Naive thymus-derived CD4-positive, alpha-beta T cell (primary cell): ENCODE results near the gene BIRC2. TPM values are rescaled to one million over a fixed set of nuclear protein-coding genes. Genes with fewer than 3 reads are reported as not detected.

Experiments used
- ATAC-seq: fragments of 150-1000 bp; cut with Tn5 transposase; 2 replicates; pipeline ENCODE4 v1.10.0; 2021; ENCODE audit warnings: mild to moderate bottlenecking, moderate library complexity
- CTCF ChIA-PET: fragments of 350-600 bp; sonication (Branson Sonifier 250); formaldehyde crosslinking; loops from one replicate; lab custom pipeline; 2021; ENCODE audit warnings: antibody characterized with exemption; lab: Charles Lee
- POLR2A ChIA-PET: fragments of 350-600 bp; sonication (Branson Sonifier 250); formaldehyde crosslinking; loops from one replicate; lab custom pipeline; 2021; ENCODE audit warnings: antibody characterized with exemption, inconsistent platforms; lab: Charles Lee
- DNase-seq, 9 donors: peaks; one replicate each; pipeline versions ENCODE4 v3.0.0 to v3.0.0-alpha.2; 2020 to 2022; ENCODE audit warnings: mixed read lengths in 1 of 9
- H3K27ac ChIP-seq: one replicate; pipeline ENCODE4 v1.7.0; 2013; ENCODE audit warnings: mild to moderate bottlenecking, low read depth, low read length, moderate library complexity
- H3K27me3 ChIP-seq, 2 donors: one replicate each; pipeline ENCODE4 v1.7.0; 2013; ENCODE audit warnings: low read length in 2 of 2, mild to moderate bottlenecking in 2 of 2, moderate library complexity in 2 of 2; ENCODE audit not compliant: control insufficient read depth in 2 of 2, insufficient read depth in 2 of 2
- H3K36me3 ChIP-seq, 3 experiments: 1 replicate in 2 of 3; 2 replicates in 1 of 3; pipeline ENCODE4 v1.7.0; 2013; ENCODE audit warnings: low read length in 3 of 3, mild to moderate bottlenecking in 3 of 3, moderate library complexity in 1 of 3; ENCODE audit not compliant: insufficient read depth in 3 of 3, control insufficient read depth in 2 of 3
- H3K4me1 ChIP-seq, 2 donors: one replicate each; pipeline ENCODE4 v1.7.0; 2013; ENCODE audit warnings: low read length in 2 of 2, mild to moderate bottlenecking in 2 of 2, moderate library complexity in 1 of 2; ENCODE audit not compliant: control insufficient read depth in 2 of 2, insufficient read depth in 2 of 2
- H3K4me3 ChIP-seq: 2 replicates; pipeline ENCODE4 v1.7.0; 2013; ENCODE audit warnings: mild to moderate bottlenecking, low read length
- H3K9me3 ChIP-seq, 3 experiments: 1 replicate in 2 of 3; 2 replicates in 1 of 3; pipeline ENCODE4 v1.7.0; 2013; ENCODE audit warnings: low read length in 3 of 3; ENCODE audit not compliant: control insufficient read depth in 2 of 3
- H3K27ac Mint-ChIP-seq, 9 donors: one replicate each; pipeline ENCODE4 v1.8.0; 2020 to 2022; ENCODE audit warnings: mixed read lengths in 9 of 9, mild to moderate bottlenecking in 8 of 9, moderate library complexity in 5 of 9, inconsistent platforms in 2 of 9
- H3K27me3 Mint-ChIP-seq, 5 donors: one replicate each; pipeline ENCODE4 v1.8.0; 2021 to 2022; ENCODE audit warnings: mixed read lengths in 5 of 5, mild to moderate bottlenecking in 1 of 5
- H3K36me3 Mint-ChIP-seq, 5 donors: one replicate each; pipeline ENCODE4 v1.8.0; 2020 to 2022; ENCODE audit warnings: mixed read lengths in 5 of 5, mild to moderate bottlenecking in 3 of 5, inconsistent platforms in 1 of 5
- H3K4me1 Mint-ChIP-seq, 7 donors: one replicate each; pipeline ENCODE4 v1.8.0; 2020 to 2022; ENCODE audit warnings: mixed read lengths in 7 of 7, mild to moderate bottlenecking in 3 of 7, inconsistent platforms in 1 of 7
- H3K4me3 Mint-ChIP-seq, 10 donors: one replicate each; pipeline ENCODE4 v1.8.0; 2020 to 2022; ENCODE audit warnings: mild to moderate bottlenecking in 10 of 10, mixed read lengths in 10 of 10, moderate library complexity in 6 of 10, inconsistent platforms in 2 of 10
- H3K9me3 Mint-ChIP-seq, 11 donors: one replicate each; pipeline ENCODE4 v1.8.0; 2020 to 2022; ENCODE audit warnings: mixed read lengths in 11 of 11, mild to moderate bottlenecking in 4 of 11, inconsistent platforms in 1 of 11, moderate library complexity in 1 of 11
- intact Hi-C, 2 donors: fragments of 100-400 bp; cut with micrococcal nuclease; formaldehyde crosslinking; loops; one replicate each; pipeline ENCODE4 v1.15.1; 2023
- polyA plus RNA-seq, 2 donors: library from polyadenylated mRNA; unstranded; fragments of 300-500 nt; fragmentation: Illumina TruSeq; gene quantifications; one replicate each; pipeline ENCODE4 v1.2.3, GENCODE V29; 2021
- total RNA-seq, 6 experiments: library from RNA in 5 of 6; stranded (reverse) in 5 of 6; gene quantifications; 1 replicate in 5 of 6; 2 replicates in 1 of 6; pipeline ENCODE4 v1.2.3 and lab custom pipeline; 2021 to 2026

BIRC2 gene
- total and polyA plus RNA-seq, 7 experiments from 2014 or later, result 35.2 to 103 (median 61.5) TPM

- ChIA-PET CTCF (interaction anchor here (0.6 to 1.1 kb wide), 4 partner anchors 13 to 52 kb away, joined by 3 to 9 read pairs (median 4); no protein-coding TSS in a partner anchor), POLR2A (interaction anchor here (1.0 to 4.4 kb wide), 5 partner anchors 12 to 103 kb away, joined by 3 to 55 read pairs (median 6); no protein-coding TSS in a partner anchor)
- peak overlapping the region; percentile 99 for H3K27ac ChIP-seq
- Mint-ChIP-seq H3K27ac (peak overlapping the region; percentile 97 to 100 (median 99)), H3K4me3 (peak overlapping the region; percentile 81 to 98 (median 96)), H3K36me3 (peaks cover 0 to 23% (median 10%) of the 10 kb centered on the region in 5 donors), H3K27me3 (no peaks in the 10 kb centered on the region), H3K9me3 (peaks cover 0 to 1% (median 0%) of the 10 kb centered on the region in 11 donors), H3K4me1 (peaks cover 27 to 47% (median 43%) of the 10 kb centered on the region in 7 donors)
- H3K4me1 ChIP-seq, result peaks cover 15 to 17% of the 10 kb centered on the region in 2 donors
- H3K27me3 ChIP-seq, result no peaks in the 10 kb centered on the region
- intact Hi-C loops, result loop anchor here (1.0 to 5.0 kb wide), 13 partner anchors 14 to 762 kb away; partner anchors contain the start of genes BIRC3 (in 2 of the 2), DYNC2H1 (in 1 of the 2) and TMEM123 (in 1 of the 2)
- ATAC-seq (no peak), DNase-seq (peak in 7 of 9 donors; percentile 32 to 42 (median 38))
- H3K36me3 ChIP-seq, result peaks cover 0 to 15% (median 0%) of the 10 kb centered on the region in 3 experiments
- no peaks in the 10 kb centered on the region for H3K9me3 ChIP-seq
- H3K4me3 ChIP-seq, result peak overlapping the region; percentile 96
These were observed 702 bp downstream of the BIRC2 start for GRCh38 chr11:102347462-102348370.

- no peak overlapping the region for H3K27ac ChIP-seq
- ATAC-seq, result no peak
- H3K4me3 Mint-ChIP-seq, result peak overlapping the region in 2 of 10 donors; percentile 12
- peaks cover 15 to 24% of the 10 kb centered on the region in 2 donors for H3K4me1 ChIP-seq
- H3K36me3 Mint-ChIP-seq, result peaks cover 20 to 65% (median 56%) of the 10 kb centered on the region in 5 donors
- no peaks in the 10 kb centered on the region for H3K27me3 Mint-ChIP-seq
- DNase-seq, result no peak
- ChIA-PET POLR2A (interaction anchor here (0.7 kb wide), 1 partner anchor 63 kb away, joined by 3 read pairs; no protein-coding TSS in a partner anchor), CTCF (no interaction called here)
- H3K9me3 ChIP-seq, result peaks cover 0 to 14% (median 0%) of the 10 kb centered on the region in 3 experiments
- no peak overlapping the region for H3K4me3 ChIP-seq
- H3K4me1 Mint-ChIP-seq, result peaks cover 35 to 73% (median 51%) of the 10 kb centered on the region in 7 donors
- peak overlapping the region in 7 of 9 donors; percentile 5 to 88 (median 20) for H3K27ac Mint-ChIP-seq
- intact Hi-C loops, result no loop called here
- H3K36me3 ChIP-seq, result peaks cover 0 to 12% (median 0%) of the 10 kb centered on the region in 3 experiments
- H3K9me3 Mint-ChIP-seq, result peaks cover 0 to 35% (median 11%) of the 10 kb centered on the region in 11 donors
- no peaks in the 10 kb centered on the region for H3K27me3 ChIP-seq
These were observed 10.1 kb downstream of the BIRC2 start for GRCh38 chr11:102357116-102357515.

- Histone ChIP-seq H3K9me3 (peaks cover 0 to 14% (median 0%) of the 10 kb centered on the region in 3 experiments), H3K4me1 (peaks cover 15 to 29% of the 10 kb centered on the region in 2 donors), H3K36me3 (peaks cover 0 to 18% (median 0%) of the 10 kb centered on the region in 3 experiments), H3K27me3 (no peaks in the 10 kb centered on the region), H3K4me3 (no peak overlapping the region), H3K27ac (no peak overlapping the region)
- Mint-ChIP-seq H3K4me3 (peak overlapping the region in 1 of 10 donors; percentile 83), H3K4me1 (peaks cover 31 to 75% (median 52%) of the 10 kb centered on the region in 7 donors), H3K9me3 (peaks cover 0 to 35% (median 11%) of the 10 kb centered on the region in 11 donors), H3K27ac (peak overlapping the region in 6 of 9 donors; percentile 40 to 99 (median 92)), H3K36me3 (peaks cover 20 to 66% (median 54%) of the 10 kb centered on the region in 5 donors), H3K27me3 (no peaks in the 10 kb centered on the region)
- ATAC-seq (no peak), DNase-seq (no peak)
- ChIA-PET CTCF (interaction anchor here (1.2 to 1.3 kb wide), 4 partner anchors 9 to 72 kb away, joined by 3 to 5 read pairs (median 4); no protein-coding TSS in a partner anchor), POLR2A (interaction anchor here (0.6 to 4.5 kb wide), 5 partner anchors 11 to 117 kb away, joined by 3 to 55 read pairs (median 4); partner anchors contain the start of gene BIRC2)
- intact Hi-C loops, result no loop called here
These were observed 12.4 kb downstream of the BIRC2 start for GRCh38 chr11:102359372-102359771.

- POLR2A ChIA-PET, result interaction anchor here (0.6 to 4.5 kb wide), 13 partner anchors 12 to 103 kb away, joined by 3 to 55 read pairs (median 4); partner anchors contain the start of genes BIRC2 and BIRC3
- Mint-ChIP-seq H3K4me3 (peak overlapping the region; percentile 72 to 87 (median 77)), H3K4me1 (peaks cover 27 to 72% (median 50%) of the 10 kb centered on the region in 7 donors), H3K36me3 (peaks cover 26 to 65% (median 58%) of the 10 kb centered on the region in 5 donors), H3K9me3 (peaks cover 0 to 28% (median 11%) of the 10 kb centered on the region in 11 donors), H3K27ac (peak overlapping the region; percentile 86 to 99 (median 97)), H3K27me3 (no peaks in the 10 kb centered on the region)
- H3K4me3 ChIP-seq, result peak overlapping the region; percentile 42
- peaks cover 0 to 14% (median 0%) of the 10 kb centered on the region in 3 experiments for H3K9me3 ChIP-seq
- H3K27ac ChIP-seq, result peak overlapping the region; percentile 80
- H3K4me1 ChIP-seq, result peaks cover 15 to 29% of the 10 kb centered on the region in 2 donors
- intact Hi-C loops, result loop anchor here (1.0 to 2.0 kb wide), 2 partner anchors 13 to 92 kb away; partner anchors contain the start of genes BIRC2 (in 2 of the 2) and TMEM123 (in 1 of the 2)
- peak; percentile 43 for ATAC-seq
- no peaks in the 10 kb centered on the region for H3K27me3 ChIP-seq
- peaks cover 0 to 32% (median 1%) of the 10 kb centered on the region in 3 experiments for H3K36me3 ChIP-seq
- peak in 6 of 9 donors; percentile 11 to 42 (median 30) for DNase-seq
- CTCF ChIA-PET, result interaction anchor here (0.6 to 2.4 kb wide), 12 partner anchors 13 to 296 kb away, joined by 3 to 16 read pairs (median 4); no protein-coding TSS in a partner anchor
These were observed 13.7 kb downstream of the BIRC2 start for GRCh38 chr11:102360681-102361080.

- Histone ChIP-seq H3K36me3 (peaks cover 0 to 36% (median 4%) of the 10 kb centered on the region in 3 experiments), H3K27ac (peak overlapping the region; percentile 80), H3K4me3 (peak overlapping the region; percentile 42), H3K27me3 (no peaks in the 10 kb centered on the region), H3K4me1 (peaks cover 15 to 29% of the 10 kb centered on the region in 2 donors), H3K9me3 (peaks cover 0 to 14% (median 0%) of the 10 kb centered on the region in 3 experiments)
- DNase-seq, result peak in 8 of 9 donors; percentile 11 to 82 (median 76)
- ATAC-seq, result peak; percentile 83
- intact Hi-C loops, result loop anchor here (1.0 to 2.0 kb wide), 2 partner anchors 14 to 91 kb away; partner anchors contain the start of genes BIRC2 (in 2 of the 2) and TMEM123 (in 1 of the 2)
- Mint-ChIP-seq H3K4me1 (peaks cover 27 to 71% (median 50%) of the 10 kb centered on the region in 7 donors), H3K4me3 (peak overlapping the region; percentile 72 to 87 (median 77)), H3K27ac (peak overlapping the region; percentile 86 to 99 (median 97)), H3K9me3 (peaks cover 0 to 23% (median 9%) of the 10 kb centered on the region in 11 donors), H3K27me3 (no peaks in the 10 kb centered on the region), H3K36me3 (peaks cover 30 to 65% (median 58%) of the 10 kb centered on the region in 5 donors)
- ChIA-PET POLR2A (interaction anchor here (0.7 to 4.5 kb wide), 14 partner anchors 9 to 102 kb away, joined by 3 to 55 read pairs (median 4); partner anchors contain the start of genes BIRC2 and BIRC3), CTCF (interaction anchor here (0.6 to 2.4 kb wide), 7 partner anchors 14 to 252 kb away, joined by 3 to 16 read pairs (median 4); no protein-coding TSS in a partner anchor)
These were observed 14.3 kb downstream of the BIRC2 start for GRCh38 chr11:102361086-102362031.
